HAP-1 (cell line): Measurements from ENCODE around the gene ERVK3-1.
"Not testable (repeated sequence)": the region's sequence is repeated elsewhere in the genome, so short reads cannot be mapped to it uniquely, and the experiment has no call there.

Experiments
- DNase-seq, 2 experiments: peaks; one replicate each; pipeline ENCODE4 v3.0.0-alpha.2; 2016 to 2020; ENCODE audit warnings: low spot score in 2 of 2
- H3K27me3 ChIP-seq: fragments of 250-450 bp; sonication (Bioruptor Pico); 2 replicates; pipeline ENCODE4 v1.5.1; 2020; ENCODE audit warnings: low read depth, mild to moderate bottlenecking, moderate library complexity
- H3K36me3 ChIP-seq: fragments of 250-450 bp; sonication (Bioruptor Pico); replicated peaks from 2 replicates; pipeline ENCODE4 v1.5.1; 2020; ENCODE audit warnings: mild to moderate bottlenecking
- H3K4me1 ChIP-seq: fragments of 250-450 bp; sonication (Bioruptor Pico); 2 replicates; pipeline ENCODE4 v1.5.1; 2020; ENCODE audit warnings: mild to moderate bottlenecking
- H3K4me3 ChIP-seq: fragments of 250-450 bp; sonication (Bioruptor Pico); 2 replicates; pipeline ENCODE4 v1.5.1; 2020; ENCODE audit warnings: mild to moderate bottlenecking, moderate library complexity
- H3K9me3 ChIP-seq: fragments of 250-450 bp; sonication (Bioruptor Pico); 2 replicates; pipeline ENCODE4 v1.5.1; 2020; ENCODE audit warnings: mild to moderate bottlenecking, moderate library complexity
- in situ Hi-C: fragments of 300-500 bp; cut with MboI; formaldehyde crosslinking; loops from 3 replicates; pipeline ENCODE4 v1.14.3; 2020; ENCODE audit warnings: low sequenced_read_pairs, inconsistent platforms, mixed read lengths

The ERVK3-1 gene

GRCh38 chr19:58338336-58338735, 33.2 kb downstream of the ERVK3-1 start:
- H3K4me3 ChIP-seq: no peak overlapping the region
- no peaks in the 10 kb centered on the region for H3K27me3 ChIP-seq
- DNase-seq: no peak
- no peaks in the 10 kb centered on the region for H3K9me3 ChIP-seq
- in situ Hi-C loops: no loop called here
- H3K4me1 ChIP-seq: no peaks in the 10 kb centered on the region
- peaks cover 12% of the 10 kb centered on the region for H3K36me3 ChIP-seq

DNA sequence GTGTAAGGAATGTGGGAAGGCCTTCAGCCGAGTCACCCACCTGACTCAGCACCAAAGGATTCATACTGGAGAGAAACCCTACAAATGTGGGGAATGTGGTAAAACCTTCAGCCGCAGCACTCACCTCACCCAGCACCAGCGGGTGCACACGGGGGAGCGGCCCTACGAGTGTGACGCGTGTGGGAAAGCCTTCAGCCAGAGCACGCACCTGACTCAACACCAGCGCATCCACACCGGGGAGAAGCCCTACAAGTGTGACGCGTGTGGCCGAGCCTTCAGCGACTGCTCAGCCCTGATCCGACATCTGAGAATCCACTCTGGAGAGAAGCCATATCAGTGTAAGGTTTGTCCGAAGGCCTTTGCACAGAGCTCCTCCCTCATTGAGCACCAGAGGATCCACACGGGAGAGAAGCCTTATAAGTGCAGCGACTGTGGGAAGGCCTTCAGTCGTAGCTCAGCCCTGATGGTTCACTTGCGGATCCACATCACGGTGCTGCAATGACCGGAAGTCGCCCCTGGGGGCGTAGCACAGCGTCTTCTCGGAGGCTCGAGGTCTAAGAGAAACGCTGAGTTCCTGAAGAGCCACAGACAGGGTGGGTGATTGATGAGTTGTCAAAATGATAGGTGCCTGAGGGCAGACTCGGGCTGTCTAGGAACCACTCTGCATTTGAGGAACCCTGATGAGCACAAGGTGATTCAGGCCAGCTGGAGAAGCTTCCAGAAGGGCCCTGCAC, 33.8 kb downstream of the ERVK3-1 start:
- in situ Hi-C loops: no loop called here
- Histone ChIP-seq H3K36me3 (peaks cover 12% of the 10 kb centered on the region), H3K9me3 (no peaks in the 10 kb centered on the region), H3K4me1 (no peaks in the 10 kb centered on the region), H3K27me3 (no peaks in the 10 kb centered on the region), H3K4me3 (no peak overlapping the region)
- no peak for DNase-seq

- H3K4me1 ChIP-seq: peaks cover 4% of the 10 kb centered on the region; the same call in 1 of the 2 replicates
- no peaks in the 10 kb centered on the region; the same call in 1 of the 2 replicates for H3K36me3 ChIP-seq
- H3K9me3 ChIP-seq: no peaks in the 10 kb centered on the region
- no peaks in the 10 kb centered on the region for H3K27me3 ChIP-seq
- H3K4me3 ChIP-seq: no peak overlapping the region
- in situ Hi-C loops: no loop called here
- DNase-seq: no peak
Observed at GRCh38 chr19:58345558-58345957, 40.4 kb downstream of the ERVK3-1 start.

- Histone ChIP-seq H3K4me1 (peaks cover 4% of the 10 kb centered on the region; the same call in 1 of the 2 replicates), H3K27me3 (no peaks in the 10 kb centered on the region), H3K4me3 (peak overlapping the region; percentile 78), H3K36me3 (no peaks in the 10 kb centered on the region), H3K9me3 (no peaks in the 10 kb centered on the region)
- peak; percentile 55 to 84 for DNase-seq
- in situ Hi-C loops: no loop called here
Observed at GRCh38 chr19:58346961-58347929, 42.1 kb downstream of the ERVK3-1 start.

DNA sequence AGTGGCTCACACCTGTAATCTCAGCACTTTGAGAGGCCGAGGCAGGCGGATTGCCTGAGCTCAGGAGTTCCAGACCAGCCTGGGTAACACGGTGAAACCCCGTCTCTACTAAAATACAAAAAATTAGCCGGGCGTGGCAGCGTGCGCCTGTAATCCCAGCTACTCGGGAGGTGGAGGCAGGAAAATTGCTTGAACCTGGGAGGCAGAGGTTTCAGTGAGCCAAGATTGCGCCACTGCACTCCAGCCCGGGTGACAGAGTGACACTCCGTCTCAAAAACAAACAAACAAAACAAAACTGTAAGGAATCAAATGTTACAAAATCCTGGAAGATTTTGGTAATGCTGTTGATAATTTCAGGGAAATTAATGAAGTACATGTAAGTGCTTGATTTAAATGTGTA, 42.9 kb downstream of the ERVK3-1 start:
- H3K4me1 ChIP-seq, H3K36me3 ChIP-seq, DNase-seq, in situ Hi-C loops, H3K27me3 ChIP-seq, H3K9me3 ChIP-seq: not testable (repeated sequence)
- peak overlapping the region; percentile 78 for H3K4me3 ChIP-seq

GRCh38 chr19:58349590-58349989, 44.4 kb downstream of the ERVK3-1 start:
- in situ Hi-C loops: no loop called here
- H3K4me3 ChIP-seq: no peak overlapping the region
- no peak for DNase-seq
- H3K36me3 ChIP-seq: no peaks in the 10 kb centered on the region
- H3K9me3 ChIP-seq: no peaks in the 10 kb centered on the region
- H3K27me3 ChIP-seq: no peaks in the 10 kb centered on the region
- peaks cover 4% of the 10 kb centered on the region; the same call in 1 of the 2 replicates for H3K4me1 ChIP-seq

GRCh38 chr19:58350001-58350861, 45.1 kb downstream of the ERVK3-1 start:
- H3K4me1 ChIP-seq: peaks cover 4% of the 10 kb centered on the region; the same call in 1 of the 2 replicates
- no peak overlapping the region for H3K4me3 ChIP-seq
- in situ Hi-C loops: no loop called here
- H3K9me3 ChIP-seq: no peaks in the 10 kb centered on the region
- no peak for DNase-seq
- H3K27me3 ChIP-seq: no peaks in the 10 kb centered on the region
- H3K36me3 ChIP-seq: no peaks in the 10 kb centered on the region

DNA sequence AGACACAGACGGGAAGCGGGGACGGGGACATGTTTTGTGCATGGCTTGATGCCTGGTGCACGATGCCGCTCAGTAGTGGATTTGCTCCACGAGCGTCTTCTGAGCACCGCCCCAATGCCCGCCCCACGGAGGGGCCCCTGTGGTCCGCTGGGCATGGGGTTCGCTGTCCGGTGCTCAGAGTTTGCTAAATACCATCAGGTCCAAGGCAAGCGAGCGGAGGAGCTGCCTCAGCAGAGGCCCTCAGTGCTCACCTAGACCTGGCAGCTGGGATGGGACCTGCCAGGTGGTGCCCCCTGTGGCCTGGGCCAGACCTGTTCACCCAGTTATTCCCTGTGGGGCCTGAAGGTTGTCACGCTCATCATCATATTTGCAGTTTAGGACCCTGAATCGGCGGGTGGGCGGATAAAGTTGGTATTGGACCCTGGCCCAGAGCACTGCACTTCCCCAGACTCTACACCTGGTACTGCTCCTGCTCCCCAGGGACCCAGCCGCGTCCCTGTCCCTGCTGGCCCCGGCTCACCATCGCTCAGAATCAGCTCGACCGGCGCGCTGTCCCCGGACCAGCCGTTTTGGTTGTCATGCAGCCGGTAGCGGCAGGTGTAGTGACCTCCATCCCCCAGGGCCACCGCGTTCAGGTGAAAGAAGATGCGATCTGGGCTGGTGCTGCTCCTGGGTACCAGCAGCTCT, 45.8 kb downstream of the ERVK3-1 start:
- in situ Hi-C loops: no loop called here
- Histone ChIP-seq H3K4me1 (peaks cover 4% of the 10 kb centered on the region; the same call in 1 of the 2 replicates), H3K4me3 (no peak overlapping the region)

GRCh38 chr19:58351558-58351878, 46.3 kb downstream of the ERVK3-1 start:
- in situ Hi-C loops: no loop called here
- Histone ChIP-seq H3K4me1 (peaks cover 4% of the 10 kb centered on the region; the same call in 1 of the 2 replicates), H3K4me3 (no peak overlapping the region), H3K27me3 (no peaks in the 10 kb centered on the region), H3K36me3 (no peaks in the 10 kb centered on the region), H3K9me3 (no peaks in the 10 kb centered on the region)
- DNase-seq: no peak

More for the DNA sequence above, 45.8 kb downstream of the ERVK3-1 start:
- H3K27me3 ChIP-seq: no peaks in the 10 kb centered on the region
- DNase-seq: no peak
- H3K9me3 ChIP-seq: no peaks in the 10 kb centered on the region
- H3K36me3 ChIP-seq: no peaks in the 10 kb centered on the region

GRCh38 chr19:58351990-58352755, 47.0 kb downstream of the ERVK3-1 start:
- H3K27me3 ChIP-seq: no peaks in the 10 kb centered on the region
- no peaks in the 10 kb centered on the region for H3K36me3 ChIP-seq
- in situ Hi-C loops: no loop called here
- H3K4me3 ChIP-seq: no peak overlapping the region
- no peak for DNase-seq
- H3K4me1 ChIP-seq: peaks cover 4% of the 10 kb centered on the region; the same call in 1 of the 2 replicates
- H3K9me3 ChIP-seq: no peaks in the 10 kb centered on the region

- no peaks in the 10 kb centered on the region for H3K9me3 ChIP-seq
- DNase-seq: no peak
- peaks cover 4% of the 10 kb centered on the region; the same call in 1 of the 2 replicates for H3K4me1 ChIP-seq
- H3K36me3 ChIP-seq: no peaks in the 10 kb centered on the region
- no peaks in the 10 kb centered on the region for H3K27me3 ChIP-seq
- H3K4me3 ChIP-seq: no peak within 1 kb of the TSS
- in situ Hi-C loops: no loop called here
Observed at GRCh38 chr19:58352760-58353671, 47.8 kb downstream of the ERVK3-1 start, which contains the start of gene A1BG. Gene A1BG, minus strand, starts transcription at chr19:58353492. Its CDS starts 55 bp downstream, at chr19:58353437.
